GM23338 (cell line): ENCODE measurements around the gene MEGF6. TPM values are rescaled to one million over a fixed set of nuclear protein-coding genes. Genes with fewer than 3 reads are reported as not detected.
"Not testable (repeated sequence)": the region's sequence is repeated elsewhere in the genome, so short reads cannot be mapped to it uniquely, and the experiment has no call there.

Experiments
- ATAC-seq: fragments of 200-7000 bp; cut with Tn5 transposase; 3 replicates; pipeline ENCODE4 v1.9.1; 2020
- DNase-seq: peaks from one replicate; pipeline ENCODE4 v3.0.0-alpha.2; 2015; ENCODE audit warnings: low spot score
- H2AFZ ChIP-seq: fragments of 200-600 bp; sonication (generic); 2 replicates; pipeline ENCODE4 v1.8.0; 2016; ENCODE audit warnings: antibody characterized with exemption, mild to moderate bottlenecking, moderate library complexity
- H3F3A ChIP-seq: fragments of 200-600 bp; sonication (generic); replicated peaks from 2 replicates; pipeline ENCODE4 v1.8.0; 2017; ENCODE audit warnings: antibody characterized with exemption, mixed run types, low read depth
- H3K27ac ChIP-seq: fragments of 200-600 bp; sonication (generic); 2 replicates; pipeline ENCODE4 v1.6.1; 2016; ENCODE audit warnings: low read depth
- H3K27me3 ChIP-seq: fragments of 200-600 bp; sonication (generic); 2 replicates; pipeline ENCODE4 v1.8.0; 2016; ENCODE audit warnings: mild to moderate bottlenecking, mixed run types, moderate library complexity; ENCODE audit not compliant: insufficient read depth
- H3K36me3 ChIP-seq: fragments of 200-600 bp; sonication (generic); 2 replicates; pipeline ENCODE4 v1.8.0; 2016; ENCODE audit warnings: mild to moderate bottlenecking; ENCODE audit not compliant: insufficient read depth
- H3K4me1 ChIP-seq: fragments of 200-600 bp; sonication (generic); 2 replicates; pipeline ENCODE4 v1.8.0; 2016; ENCODE audit warnings: mild to moderate bottlenecking, moderate library complexity; ENCODE audit not compliant: insufficient read depth
- H3K4me2 ChIP-seq: fragments of 200-600 bp; sonication (generic); 2 replicates; pipeline ENCODE4 v1.7.1; 2017; ENCODE audit warnings: mixed run types
- H3K4me3 ChIP-seq: fragments of 200-600 bp; sonication (generic); 2 replicates; pipeline ENCODE4 v1.6.1; 2016; ENCODE audit warnings: mixed run types
- H3K79me2 ChIP-seq: fragments of 200-600 bp; sonication (generic); replicated peaks from 2 replicates; pipeline ENCODE4 v1.8.0; 2017; ENCODE audit warnings: mild to moderate bottlenecking; ENCODE audit not compliant: insufficient read depth
- H3K9me2 ChIP-seq: fragments of 200-600 bp; sonication (generic); 2 replicates; pipeline ENCODE4 v1.8.0; 2017; ENCODE audit not compliant: insufficient read depth
- H4K20me1 ChIP-seq: fragments of 200-600 bp; sonication (generic); replicated peaks from 2 replicates; pipeline ENCODE4 v1.8.0; 2017; ENCODE audit warnings: mild to moderate bottlenecking; ENCODE audit not compliant: insufficient read depth
- H3K27ac Mint-ChIP-seq: 2 replicates; pipeline ENCODE4 v1.8.0; 2020; ENCODE audit warnings: inconsistent platforms, mild to moderate bottlenecking, moderate library complexity, mixed read lengths
- H3K27me3 Mint-ChIP-seq: 3 replicates; pipeline ENCODE4 v1.8.0; 2022; ENCODE audit warnings: low read depth, mild to moderate bottlenecking, moderate library complexity, mixed read lengths, inconsistent platforms; ENCODE audit not compliant: insufficient read depth, poor library complexity
- H3K36me3 Mint-ChIP-seq: 3 replicates; pipeline ENCODE4 v1.8.0; 2021; ENCODE audit warnings: low read depth, mild to moderate bottlenecking, inconsistent platforms, moderate library complexity, mixed read lengths
- H3K4me1 Mint-ChIP-seq: 3 replicates; pipeline ENCODE4 v1.8.0; 2020; ENCODE audit warnings: mild to moderate bottlenecking, inconsistent platforms, mixed read lengths
- H3K4me3 Mint-ChIP-seq: 3 replicates; pipeline ENCODE4 v1.8.0; 2021; ENCODE audit warnings: moderate library complexity, mild to moderate bottlenecking, inconsistent platforms, mixed read lengths
- H3K9me3 Mint-ChIP-seq: 3 replicates; pipeline ENCODE4 v1.8.0; 2020; ENCODE audit warnings: moderate library complexity, mild to moderate bottlenecking, inconsistent platforms, mixed read lengths
- CREB1 ChIP-seq: fragments of 250-450 bp; sonication (Bioruptor Pico); IDR thresholded peaks from 2 replicates; pipeline ENCODE4 v1.5.0; 2020; ENCODE audit warnings: low read depth, mild to moderate bottlenecking, moderate library complexity
- ETS1 ChIP-seq: IDR thresholded peaks from 2 replicates; pipeline ENCODE4 v1.6.1; 2016; ENCODE audit warnings: antibody characterized with exemption
- EZH2 ChIP-seq: fragments of 200-600 bp; sonication (generic); IDR thresholded peaks from one replicate; pipeline ENCODE4 v1.8.0; 2017; ENCODE audit warnings: antibody characterized with exemption, mild to moderate bottlenecking, low read depth; ENCODE audit not compliant: unreplicated experiment
- EZH2phosphoT487 ChIP-seq: fragments of 200-600 bp; sonication (generic); IDR thresholded peaks from one replicate; pipeline ENCODE4 v1.8.1; 2018; ENCODE audit warnings: antibody characterized with exemption; ENCODE audit not compliant: unreplicated experiment
- JUNB ChIP-seq: IDR thresholded peaks from one replicate; pipeline ENCODE4 v1.6.1; 2016; ENCODE audit warnings: antibody characterized with exemption; ENCODE audit not compliant: unreplicated experiment
- NANOG ChIP-seq: IDR thresholded peaks from 2 replicates; pipeline ENCODE4 v1.6.1; 2016; ENCODE audit warnings: antibody characterized with exemption, borderline replicate concordance
- POLR2AphosphoS5 ChIP-seq: IDR thresholded peaks from 2 replicates; pipeline ENCODE4 v1.6.1; 2016; ENCODE audit warnings: antibody characterized with exemption, low read depth
- STAT1 ChIP-seq: IDR thresholded peaks from one replicate; pipeline ENCODE4 v1.6.1; 2016; ENCODE audit warnings: antibody characterized with exemption; ENCODE audit not compliant: unreplicated experiment
- ZNF114 ChIP-seq: fragments of 250-450 bp; sonication (Bioruptor Pico); IDR thresholded peaks from 2 replicates; pipeline ENCODE4 v1.5.0; 2020; ENCODE audit warnings: mild to moderate bottlenecking, moderate library complexity
- ZNF331 ChIP-seq: fragments of 250-450 bp; sonication (Bioruptor Pico); IDR thresholded peaks from 2 replicates; pipeline ENCODE4 v1.5.0; 2020; ENCODE audit warnings: low read depth, mild to moderate bottlenecking, moderate library complexity
- polyA plus RNA-seq: library from polyadenylated mRNA; unstranded; fragments of >200 nt; fragmentation: Nextera tagmentation; extraction: Ambion mirVana; gene quantifications from 2 replicates; pipeline ENCODE4 v1.2.1, GENCODE V29; 2016
- total RNA-seq: library from RNA; depleted of rRNA; stranded (reverse); fragments of >200 nt; shearing (Covaris generic); gene quantifications from 2 replicates; pipeline ENCODE4 v1.2.3, GENCODE V29; 2014
- TF ChIP-seq, protein P1 (sequence below), 2 experiments: fragments of 200-600 bp in 1 of 2; sonication (generic) in 1 of 2; conservative IDR thresholded peaks; 2 replicates each; pipeline versions ENCODE4 v1.5.1 to v1.6.1; 2016 to 2017; ENCODE audit warnings: antibody characterized with exemption in 2 of 2, low read depth in 2 of 2, mild to moderate bottlenecking in 2 of 2, moderate library complexity in 1 of 2
- TF ChIP-seq, protein P2 (sequence below): fragments of 250-450 bp; sonication (Bioruptor Pico); IDR thresholded peaks from 2 replicates; pipeline ENCODE4 v1.5.0; 2020; ENCODE audit warnings: mild to moderate bottlenecking, moderate library complexity

Gene MEGF6
- total and polyA plus RNA-seq, 2 experiments from 2014 or later = 4.0 to 21.4 TPM

DNA sequence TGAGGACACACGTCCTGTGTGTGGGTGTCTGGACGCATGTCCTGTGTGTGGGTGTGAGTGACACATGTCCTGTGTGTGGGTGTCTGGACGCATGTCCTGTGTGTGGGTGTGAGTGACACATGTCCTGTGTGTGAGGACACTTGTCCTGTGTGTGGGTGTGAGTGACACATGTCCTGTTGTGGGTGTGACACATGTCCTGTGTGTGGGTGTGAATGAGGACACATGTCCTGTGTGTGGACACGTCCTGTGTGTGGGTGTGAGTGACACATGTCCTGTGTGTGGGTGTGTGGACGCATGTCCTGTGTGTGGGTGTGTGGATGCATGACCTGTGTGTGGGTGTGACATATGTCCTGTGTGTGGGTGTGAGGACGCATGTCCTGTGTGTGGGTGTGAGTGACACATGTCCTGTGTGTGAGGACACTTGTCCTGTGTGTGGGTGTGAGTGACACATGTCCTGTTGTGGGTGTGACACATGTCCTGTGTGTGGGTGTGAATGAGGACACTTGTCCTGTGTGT is 25.9 kb downstream of the MEGF6 start:
- H2AFZ ChIP-seq, ATAC-seq, H3K79me2 ChIP-seq, H3K4me1 ChIP-seq, DNase-seq, H3K4me2 ChIP-seq, H3K9me3 Mint-ChIP-seq, H3K27me3 Mint-ChIP-seq, H3K9me2 ChIP-seq, H3K4me3 ChIP-seq, H3K36me3 ChIP-seq, H3K36me3 Mint-ChIP-seq, H3K27ac Mint-ChIP-seq, H4K20me1 ChIP-seq, H3K27me3 ChIP-seq, H3K27ac ChIP-seq, H3F3A ChIP-seq, H3K4me3 Mint-ChIP-seq: not testable (repeated sequence)
- peaks cover 13% of the 10 kb centered on the region for H3K4me1 Mint-ChIP-seq

GRCh38 chr1:3584915-3585314 is 26.4 kb downstream of the MEGF6 start:
- Histone ChIP-seq H4K20me1 (no peaks in the 10 kb centered on the region), H3K79me2 (no peaks in the 10 kb centered on the region), H3K27ac (no peak overlapping the region), H3F3A (0 out of 2 replicates have a peak, but pooled peaks cover 3% of the 10 kb centered on the region), H3K4me1 (no peaks in the 10 kb centered on the region), H2AFZ (no peak overlapping the region), H3K4me2 (no peak overlapping the region), H3K9me2 (no peaks in the 10 kb centered on the region), H3K36me3 (no peaks in the 10 kb centered on the region), H3K27me3 (no peaks in the 10 kb centered on the region), H3K4me3 (no peak overlapping the region)
- H3K4me3 Mint-ChIP-seq = no peak overlapping the region
- no peaks in the 10 kb centered on the region; the same call in 2 of the 3 replicates for H3K36me3 Mint-ChIP-seq
- no peaks in the 10 kb centered on the region for H3K9me3 Mint-ChIP-seq
- H3K27me3 Mint-ChIP-seq = peaks cover 5% of the 10 kb centered on the region
- peaks cover 9% of the 10 kb centered on the region for H3K4me1 Mint-ChIP-seq
- H3K27ac Mint-ChIP-seq = no peak overlapping the region
- DNase-seq (no peak), ATAC-seq (no peak)
- TF ChIP-seq EZH2phosphoT487 = no peak
- TF ChIP-seq ZNF114 (CRISPR knock-in tag) = no peak
- no peak for TF ChIP-seq NANOG
- TF ChIP-seq POLR2AphosphoS5 = no peak
- no peak for TF ChIP-seq STAT1
- TF ChIP-seq ZNF331 = no peak
- TF ChIP-seq, protein P1, sequence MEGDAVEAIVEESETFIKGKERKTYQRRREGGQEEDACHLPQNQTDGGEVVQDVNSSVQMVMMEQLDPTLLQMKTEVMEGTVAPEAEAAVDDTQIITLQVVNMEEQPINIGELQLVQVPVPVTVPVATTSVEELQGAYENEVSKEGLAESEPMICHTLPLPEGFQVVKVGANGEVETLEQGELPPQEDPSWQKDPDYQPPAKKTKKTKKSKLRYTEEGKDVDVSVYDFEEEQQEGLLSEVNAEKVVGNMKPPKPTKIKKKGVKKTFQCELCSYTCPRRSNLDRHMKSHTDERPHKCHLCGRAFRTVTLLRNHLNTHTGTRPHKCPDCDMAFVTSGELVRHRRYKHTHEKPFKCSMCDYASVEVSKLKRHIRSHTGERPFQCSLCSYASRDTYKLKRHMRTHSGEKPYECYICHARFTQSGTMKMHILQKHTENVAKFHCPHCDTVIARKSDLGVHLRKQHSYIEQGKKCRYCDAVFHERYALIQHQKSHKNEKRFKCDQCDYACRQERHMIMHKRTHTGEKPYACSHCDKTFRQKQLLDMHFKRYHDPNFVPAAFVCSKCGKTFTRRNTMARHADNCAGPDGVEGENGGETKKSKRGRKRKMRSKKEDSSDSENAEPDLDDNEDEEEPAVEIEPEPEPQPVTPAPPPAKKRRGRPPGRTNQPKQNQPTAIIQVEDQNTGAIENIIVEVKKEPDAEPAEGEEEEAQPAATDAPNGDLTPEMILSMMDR (conservative IDR thresholded peaks at IDR 0.05; ENCODE audit: low read depth in 2 of 2) = no peak
- TF ChIP-seq ETS1 = no peak
- no peak for TF ChIP-seq JUNB
- no peak for TF ChIP-seq CREB1 (CRISPR knock-in tag)
- TF ChIP-seq EZH2 = no peak
- TF ChIP-seq, protein P2, sequence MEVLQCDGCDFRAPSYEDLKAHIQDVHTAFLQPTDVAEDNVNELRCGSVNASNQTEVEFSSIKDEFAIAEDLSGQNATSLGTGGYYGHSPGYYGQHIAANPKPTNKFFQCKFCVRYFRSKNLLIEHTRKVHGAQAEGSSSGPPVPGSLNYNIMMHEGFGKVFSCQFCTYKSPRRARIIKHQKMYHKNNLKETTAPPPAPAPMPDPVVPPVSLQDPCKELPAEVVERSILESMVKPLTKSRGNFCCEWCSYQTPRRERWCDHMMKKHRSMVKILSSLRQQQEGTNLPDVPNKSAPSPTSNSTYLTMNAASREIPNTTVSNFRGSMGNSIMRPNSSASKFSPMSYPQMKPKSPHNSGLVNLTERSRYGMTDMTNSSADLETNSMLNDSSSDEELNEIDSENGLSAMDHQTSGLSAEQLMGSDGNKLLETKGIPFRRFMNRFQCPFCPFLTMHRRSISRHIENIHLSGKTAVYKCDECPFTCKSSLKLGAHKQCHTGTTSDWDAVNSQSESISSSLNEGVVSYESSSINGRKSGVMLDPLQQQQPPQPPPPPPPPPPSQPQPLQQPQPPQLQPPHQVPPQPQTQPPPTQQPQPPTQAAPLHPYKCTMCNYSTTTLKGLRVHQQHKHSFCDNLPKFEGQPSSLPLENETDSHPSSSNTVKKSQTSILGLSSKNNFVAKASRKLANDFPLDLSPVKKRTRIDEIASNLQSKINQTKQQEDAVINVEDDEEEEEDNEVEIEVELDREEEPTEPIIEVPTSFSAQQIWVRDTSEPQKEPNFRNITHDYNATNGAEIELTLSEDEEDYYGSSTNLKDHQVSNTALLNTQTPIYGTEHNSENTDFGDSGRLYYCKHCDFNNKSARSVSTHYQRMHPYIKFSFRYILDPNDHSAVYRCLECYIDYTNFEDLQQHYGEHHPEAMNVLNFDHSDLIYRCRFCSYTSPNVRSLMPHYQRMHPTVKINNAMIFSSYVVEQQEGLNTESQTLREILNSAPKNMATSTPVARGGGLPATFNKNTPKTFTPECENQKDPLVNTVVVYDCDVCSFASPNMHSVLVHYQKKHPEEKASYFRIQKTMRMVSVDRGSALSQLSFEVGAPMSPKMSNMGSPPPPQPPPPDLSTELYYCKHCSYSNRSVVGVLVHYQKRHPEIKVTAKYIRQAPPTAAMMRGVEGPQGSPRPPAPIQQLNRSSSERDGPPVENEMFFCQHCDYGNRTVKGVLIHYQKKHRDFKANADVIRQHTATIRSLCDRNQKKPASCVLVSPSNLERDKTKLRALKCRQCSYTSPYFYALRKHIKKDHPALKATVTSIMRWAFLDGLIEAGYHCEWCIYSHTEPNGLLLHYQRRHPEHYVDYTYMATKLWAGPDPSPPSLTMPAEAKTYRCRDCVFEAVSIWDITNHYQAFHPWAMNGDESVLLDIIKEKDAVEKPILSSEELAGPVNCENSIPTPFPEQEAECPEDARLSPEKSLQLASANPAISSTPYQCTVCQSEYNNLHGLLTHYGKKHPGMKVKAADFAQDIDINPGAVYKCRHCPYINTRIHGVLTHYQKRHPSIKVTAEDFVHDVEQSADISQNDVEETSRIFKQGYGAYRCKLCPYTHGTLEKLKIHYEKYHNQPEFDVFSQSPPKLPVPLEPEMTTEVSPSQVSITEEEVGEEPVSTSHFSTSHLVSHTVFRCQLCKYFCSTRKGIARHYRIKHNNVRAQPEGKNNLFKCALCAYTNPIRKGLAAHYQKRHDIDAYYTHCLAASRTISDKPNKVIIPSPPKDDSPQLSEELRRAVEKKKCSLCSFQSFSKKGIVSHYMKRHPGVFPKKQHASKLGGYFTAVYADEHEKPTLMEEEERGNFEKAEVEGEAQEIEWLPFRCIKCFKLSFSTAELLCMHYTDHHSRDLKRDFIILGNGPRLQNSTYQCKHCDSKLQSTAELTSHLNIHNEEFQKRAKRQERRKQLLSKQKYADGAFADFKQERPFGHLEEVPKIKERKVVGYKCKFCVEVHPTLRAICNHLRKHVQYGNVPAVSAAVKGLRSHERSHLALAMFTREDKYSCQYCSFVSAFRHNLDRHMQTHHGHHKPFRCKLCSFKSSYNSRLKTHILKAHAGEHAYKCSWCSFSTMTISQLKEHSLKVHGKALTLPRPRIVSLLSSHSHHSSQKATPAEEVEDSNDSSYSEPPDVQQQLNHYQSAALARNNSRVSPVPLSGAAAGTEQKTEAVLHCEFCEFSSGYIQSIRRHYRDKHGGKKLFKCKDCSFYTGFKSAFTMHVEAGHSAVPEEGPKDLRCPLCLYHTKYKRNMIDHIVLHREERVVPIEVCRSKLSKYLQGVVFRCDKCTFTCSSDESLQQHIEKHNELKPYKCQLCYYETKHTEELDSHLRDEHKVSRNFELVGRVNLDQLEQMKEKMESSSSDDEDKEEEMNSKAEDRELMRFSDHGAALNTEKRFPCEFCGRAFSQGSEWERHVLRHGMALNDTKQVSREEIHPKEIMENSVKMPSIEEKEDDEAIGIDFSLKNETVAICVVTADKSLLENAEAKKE (CRISPR knock-in tag) = no peak
